Stimulated activated CD4-positive, alpha-beta T cell treated with anti-CD3 and anti-CD28 coated beads, Interleukin-12 subunit alpha, Interleukin-12 subunit beta, amount 100 ng/mL, for 48 hours (primary cell): ENCODE results near the gene GLRA1.
"Not testable (repeated sequence)": the region's sequence is repeated elsewhere in the genome, so short reads cannot be mapped to it uniquely, and the experiment has no call there.

Experiments
- DNase-seq, 3 donors: peaks; one replicate each; pipeline ENCODE4 v3.0.0-alpha.2; 2020; ENCODE audit warnings: low read depth in 2 of 3, low spot score in 1 of 3

GLRA1 gene

DNA sequence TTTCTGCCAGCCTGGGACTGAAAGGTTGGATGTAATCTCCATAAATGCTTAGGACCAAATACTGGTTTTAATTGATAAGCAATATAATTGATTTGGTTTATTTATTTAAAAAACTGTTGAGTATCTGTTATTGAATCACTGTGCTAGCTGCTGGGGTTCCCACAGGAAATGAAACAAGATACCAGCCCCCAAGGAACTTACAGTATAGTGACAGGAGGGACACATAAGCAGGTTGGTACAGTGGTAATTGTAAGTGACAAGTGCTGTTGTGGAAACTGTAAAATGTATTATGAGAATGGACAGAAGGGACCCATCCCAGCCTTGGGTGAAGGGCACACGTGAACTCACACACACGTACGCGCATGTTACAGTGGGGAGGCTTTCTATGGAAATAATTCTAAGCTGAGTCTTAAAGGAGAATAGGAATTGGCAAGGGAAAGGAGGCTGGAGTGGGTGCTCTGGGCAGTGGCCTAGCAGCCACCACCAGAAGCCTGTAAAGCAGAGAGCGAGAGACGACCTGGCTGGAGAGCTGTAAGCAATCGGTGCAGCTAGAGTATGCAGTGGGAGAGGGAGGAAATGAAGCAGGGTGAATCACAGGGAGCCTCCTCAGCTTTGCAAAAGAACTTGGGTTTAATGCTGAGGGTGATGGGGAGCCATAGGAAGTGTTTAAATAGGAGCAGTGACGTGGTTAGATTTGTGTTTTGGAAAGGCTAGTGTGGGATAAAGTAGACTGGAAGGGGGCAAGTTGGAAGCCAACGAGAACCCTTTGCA, 39.3 kb downstream of the GLRA1 start:
- no peak for DNase-seq

DNA sequence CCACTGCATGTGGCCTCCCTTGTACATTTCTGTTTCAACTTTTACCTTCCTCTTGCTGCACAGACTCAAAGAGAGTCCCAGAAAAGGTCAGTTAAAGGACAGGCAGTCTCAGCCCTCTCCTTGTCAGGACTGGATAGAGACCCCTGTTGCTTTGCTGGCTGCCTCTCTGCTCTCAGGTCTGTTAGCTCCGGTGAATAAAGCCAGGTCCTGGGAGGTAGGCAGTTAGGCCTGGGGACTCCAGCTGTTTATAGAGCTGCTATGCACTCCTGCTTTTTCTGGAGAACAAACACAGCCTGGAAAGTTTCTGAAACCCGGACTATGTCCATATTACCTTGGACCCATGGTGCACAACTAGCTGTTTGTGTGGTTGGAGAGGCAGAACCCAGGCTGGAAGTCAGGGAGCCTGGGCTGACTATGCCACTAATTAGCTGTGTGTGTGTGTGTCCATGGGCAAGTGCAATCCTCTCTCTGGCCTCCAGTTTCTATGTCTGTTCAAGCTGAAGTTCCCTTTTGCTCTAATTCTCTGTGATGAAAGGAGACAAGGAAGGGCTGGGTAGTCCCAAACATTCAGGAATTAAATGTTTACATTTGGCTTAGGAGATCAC, 42.9 kb downstream of the GLRA1 start:
- DNase-seq = no peak

DNA sequence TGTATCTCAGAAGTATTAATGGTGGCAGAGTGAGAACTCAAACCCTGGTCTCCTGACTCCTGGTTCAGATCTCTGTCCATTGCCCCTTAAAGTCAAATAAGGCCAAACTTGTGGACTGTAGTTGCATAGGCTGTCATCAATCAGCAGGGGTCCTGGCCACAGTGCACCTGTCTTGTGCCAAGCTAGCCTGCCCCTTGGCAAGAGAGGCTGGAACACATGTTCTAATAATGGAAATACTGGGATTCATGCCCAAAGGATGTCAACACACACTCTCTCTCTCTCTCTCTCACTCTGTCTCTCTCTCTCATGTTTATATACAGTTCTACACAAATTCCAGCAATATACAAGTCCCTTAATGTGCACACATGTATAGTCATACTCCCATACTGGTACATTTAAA, 44.3 kb downstream of the GLRA1 start:
- no peak for DNase-seq

DNA sequence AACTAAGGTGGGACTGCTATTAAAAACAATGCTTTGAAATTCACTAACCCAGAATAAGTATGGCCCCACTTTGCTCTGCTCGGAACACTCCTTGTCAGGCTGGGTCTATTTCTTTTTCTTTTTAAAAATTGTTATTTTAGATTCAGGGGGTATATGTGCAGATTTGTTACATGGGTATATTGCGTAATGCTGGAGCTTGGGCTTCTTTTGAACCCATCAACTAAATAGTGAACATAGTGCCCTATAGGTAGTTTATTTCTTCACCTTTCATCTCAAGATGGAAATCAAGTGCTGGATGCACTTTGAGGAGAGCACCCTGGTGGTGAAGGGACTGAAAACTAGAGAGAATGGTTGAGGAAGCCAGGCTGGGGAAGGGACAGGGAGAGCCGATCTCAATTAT, 51.0 kb downstream of the GLRA1 start:
- DNase-seq = no peak

DNA sequence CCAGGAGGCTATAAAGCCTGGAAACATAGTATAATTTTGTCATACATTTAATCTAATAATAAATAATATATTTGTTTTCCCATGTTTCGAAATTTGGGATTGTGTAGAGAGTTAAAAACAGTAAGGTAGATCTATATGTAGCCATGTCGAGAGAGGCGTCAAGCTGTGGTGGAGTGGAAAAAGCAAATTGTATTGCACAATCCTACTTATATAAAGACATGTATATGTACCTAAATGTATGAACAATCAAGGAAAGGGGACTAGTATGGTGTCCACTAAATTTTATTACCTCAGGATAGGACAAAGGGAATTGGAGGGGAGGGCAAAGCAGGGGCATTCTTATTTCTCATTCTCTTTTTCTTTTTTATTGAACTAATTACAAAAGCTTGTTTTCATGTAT, 52.0 kb downstream of the GLRA1 start:
- no peak for DNase-seq

DNA sequence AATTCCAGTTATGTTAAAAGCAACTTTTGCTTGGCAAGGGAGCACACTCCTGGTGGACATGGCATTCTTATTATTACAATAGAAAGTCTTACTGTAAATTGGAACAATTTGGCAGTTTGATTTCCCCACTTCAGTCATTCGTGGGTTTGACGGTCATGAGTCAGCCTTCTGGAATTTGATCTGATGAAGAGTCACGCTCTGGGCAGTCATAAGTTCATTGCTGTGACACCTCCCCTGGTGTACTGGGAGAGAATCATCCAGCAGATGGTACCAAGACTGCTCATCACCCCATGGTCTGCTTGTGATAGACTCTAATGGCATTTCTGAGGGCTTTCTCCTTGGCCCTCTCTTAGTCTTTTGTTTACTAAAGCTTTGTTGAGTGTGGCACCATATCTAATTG, 53.8 kb downstream of the GLRA1 start:
- no peak for DNase-seq

DNA sequence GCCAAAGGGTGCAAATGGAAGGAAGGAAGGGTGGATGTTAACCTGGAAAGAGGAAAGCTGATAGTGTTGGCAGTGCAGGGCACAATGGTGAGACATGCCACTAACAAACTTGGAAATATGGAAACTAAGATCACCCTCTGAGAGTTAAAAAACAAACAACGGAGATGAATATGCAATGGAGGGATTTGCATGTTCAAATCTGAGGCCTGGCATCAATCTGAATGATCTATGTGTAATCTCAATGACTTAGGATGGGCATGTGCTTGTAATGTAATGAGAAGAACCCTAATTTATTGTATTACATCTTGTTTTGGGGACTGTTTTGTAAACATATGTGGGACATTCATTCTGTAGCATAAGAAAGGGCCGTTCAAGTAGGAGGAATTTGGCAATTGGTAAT, 54.4 kb downstream of the GLRA1 start:
- DNase-seq = no peak

DNA sequence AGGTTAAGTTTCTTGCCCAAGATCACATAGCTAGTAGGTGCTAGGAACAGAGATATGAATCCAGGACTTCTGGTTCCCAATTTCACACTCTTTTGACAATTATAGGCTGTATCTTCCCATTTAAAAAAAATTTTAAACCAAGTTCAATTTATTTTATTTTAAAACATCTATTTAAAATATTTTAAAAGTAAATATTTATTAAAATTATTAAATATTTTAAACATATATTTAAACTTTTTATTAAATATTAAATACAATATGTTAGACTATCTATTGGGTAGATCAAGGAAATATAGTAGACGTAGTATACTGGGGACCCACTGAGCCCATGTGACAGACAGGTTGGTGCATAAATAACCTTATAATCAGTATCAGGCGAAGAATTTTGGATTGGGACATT, 54.8 kb downstream of the GLRA1 start:
- DNase-seq = no peak

DNA sequence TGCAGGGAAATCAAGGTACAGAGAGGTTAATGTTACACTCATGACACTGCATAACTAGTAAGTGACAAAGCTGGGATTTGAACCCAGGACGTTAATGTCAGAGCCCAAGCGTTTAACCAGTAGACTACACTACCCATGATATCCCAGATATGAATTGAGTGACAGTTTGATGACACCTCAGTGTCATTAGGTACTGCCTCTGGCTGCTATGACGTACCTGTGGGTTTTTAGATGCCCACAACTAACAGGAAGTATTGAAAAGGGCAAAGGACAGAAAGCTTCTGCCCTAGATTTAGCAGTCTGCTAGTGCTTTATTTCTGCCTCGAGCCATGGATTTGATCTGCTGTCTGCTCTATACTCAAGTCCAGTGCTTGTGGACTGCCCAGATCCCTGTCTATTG, 56.2 kb downstream of the GLRA1 start:
- DNase-seq = no peak

DNA sequence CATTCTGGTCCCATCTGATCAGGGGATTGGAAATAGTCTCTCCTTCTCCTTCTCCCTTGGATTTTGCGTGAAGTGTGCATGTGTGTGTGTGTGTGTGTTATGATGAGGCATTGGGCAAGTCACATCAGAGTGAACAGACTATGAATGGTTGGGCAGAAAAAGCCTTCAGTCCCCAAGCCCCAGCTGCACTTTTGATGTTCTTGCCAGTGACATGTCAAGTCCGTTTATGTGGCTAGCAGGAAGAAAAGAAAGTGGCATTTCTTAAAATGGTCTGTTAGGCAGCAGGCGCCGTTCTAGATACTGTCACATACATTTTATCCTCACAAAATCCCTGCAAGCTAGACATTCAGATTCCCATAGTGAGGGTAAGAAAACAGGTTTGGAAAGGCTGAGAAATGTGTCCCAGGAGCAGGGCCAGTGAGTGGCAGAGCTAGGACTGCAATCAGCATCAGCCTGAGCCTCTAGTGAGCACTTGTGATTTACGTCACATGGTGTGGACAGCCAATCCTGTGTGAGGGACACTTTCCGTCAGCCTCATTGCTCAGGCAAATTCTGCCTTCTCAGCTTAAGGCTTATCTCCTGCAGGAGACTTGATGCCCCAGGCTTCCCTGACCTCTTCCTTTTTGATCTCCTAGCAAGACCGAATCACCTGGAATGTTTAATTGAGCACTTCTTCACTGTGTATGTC, 60.4 kb downstream of the GLRA1 start:
- DNase-seq = no peak

DNA sequence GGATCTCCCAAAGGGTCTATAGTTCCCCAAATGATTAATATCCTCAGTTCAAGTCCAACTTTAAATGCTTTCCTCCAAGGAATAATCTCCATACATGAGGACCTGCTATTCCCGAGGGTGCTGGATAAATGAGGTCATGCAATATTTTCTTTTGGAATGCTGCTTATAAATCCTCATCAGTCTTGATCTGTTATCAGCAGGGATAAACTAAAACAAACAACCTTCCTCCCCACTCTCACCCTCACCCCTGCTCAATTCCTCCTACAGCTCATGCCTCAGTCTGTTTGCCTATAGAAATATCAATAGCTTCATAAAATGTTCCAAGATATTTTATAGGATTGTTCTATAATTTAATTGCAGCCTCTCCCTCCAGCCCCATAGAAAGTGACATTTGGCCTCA, 61.1 kb downstream of the GLRA1 start:
- no peak for DNase-seq

DNA sequence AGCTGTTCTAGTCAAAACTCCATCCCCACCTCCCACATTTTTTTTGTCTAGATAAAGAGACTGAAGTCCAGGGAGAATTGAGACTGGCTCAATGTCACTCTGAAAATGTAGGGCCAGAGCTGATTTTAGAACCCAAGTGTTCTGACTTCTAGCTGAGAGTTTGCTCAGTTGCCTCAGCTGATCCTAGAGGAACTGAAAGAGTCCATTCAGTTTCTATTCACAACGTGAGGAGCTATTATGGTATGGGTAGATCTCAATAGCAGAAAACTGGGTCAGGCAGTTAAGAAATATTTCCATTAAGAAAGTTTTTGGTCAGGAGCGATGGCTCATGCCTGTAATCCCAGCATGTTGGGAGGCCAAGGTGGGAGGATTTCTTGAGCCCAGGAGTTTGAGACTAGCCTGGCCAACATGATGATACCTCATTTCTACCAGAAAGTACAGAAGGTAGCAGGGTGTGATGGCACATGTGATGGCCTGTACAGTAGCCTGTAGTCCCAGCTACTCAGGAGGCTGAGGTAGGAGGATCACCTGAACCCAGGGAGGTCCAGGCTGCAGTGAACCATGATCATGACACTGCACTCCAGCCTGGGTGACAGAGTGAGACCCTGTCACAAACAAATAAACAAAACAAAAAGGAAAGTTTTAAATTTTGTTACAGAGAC, 61.7 kb downstream of the GLRA1 start:
- no peak for DNase-seq

DNA sequence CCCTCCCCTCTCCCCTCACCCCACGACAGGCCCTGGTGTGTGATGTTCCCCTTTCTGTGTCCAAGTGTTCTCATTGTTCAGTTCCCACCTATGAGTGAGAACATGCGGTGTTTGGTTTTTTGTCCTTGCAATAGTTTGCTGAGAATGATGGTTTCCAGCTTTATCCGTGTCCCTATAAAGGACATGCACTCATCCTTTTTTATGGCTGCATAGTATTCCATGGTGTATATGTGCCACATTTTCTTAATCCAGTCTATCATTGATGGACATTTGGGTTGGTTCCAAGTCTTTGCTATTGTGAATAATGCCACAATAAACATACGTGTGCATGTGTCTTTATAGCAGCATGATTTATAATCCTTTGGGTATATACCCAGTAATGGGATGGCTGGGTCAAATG, 63.8 kb downstream of the GLRA1 start:
- DNase-seq = not testable (repeated sequence)

DNA sequence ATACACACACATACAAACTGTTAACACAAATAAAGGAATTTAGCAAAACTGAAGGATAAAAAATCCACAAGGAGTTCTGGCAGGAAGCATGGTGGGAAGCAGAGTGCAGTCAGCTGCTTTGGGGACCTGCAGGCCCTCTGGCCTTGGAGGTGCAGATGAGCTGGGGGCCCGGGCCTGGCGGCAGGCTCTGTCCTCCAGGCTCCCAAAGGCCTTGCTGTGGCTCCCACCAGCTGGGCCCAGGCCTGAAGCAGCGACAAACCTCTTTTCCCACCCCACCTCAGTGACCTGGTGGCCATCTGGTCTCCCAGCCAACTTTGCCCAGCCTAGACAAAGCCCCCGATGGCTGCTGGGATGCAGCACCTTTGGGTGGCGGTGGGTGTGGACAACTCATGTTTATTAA, 67.8 kb downstream of the GLRA1 start:
- DNase-seq = no peak

DNA sequence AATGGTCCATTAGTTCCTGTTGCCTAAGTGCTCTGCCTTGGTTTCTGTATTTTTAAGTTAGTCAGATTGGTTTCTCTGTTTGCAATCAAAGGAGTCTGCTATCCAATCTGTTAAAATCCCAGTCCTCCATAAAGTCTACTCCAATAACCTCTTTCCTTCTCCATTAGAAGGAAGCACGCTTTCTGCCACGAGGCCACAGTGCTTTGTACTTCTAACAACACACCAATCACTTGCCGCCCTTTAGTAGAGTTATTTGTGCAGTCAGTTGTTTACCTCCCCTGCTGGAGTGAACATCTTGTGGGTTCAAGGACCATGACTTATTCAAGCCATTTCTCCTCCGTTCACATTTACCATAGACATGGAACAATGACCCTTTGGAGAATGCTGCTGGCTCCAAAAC, 69.0 kb downstream of the GLRA1 start:
- DNase-seq = no peak

DNA sequence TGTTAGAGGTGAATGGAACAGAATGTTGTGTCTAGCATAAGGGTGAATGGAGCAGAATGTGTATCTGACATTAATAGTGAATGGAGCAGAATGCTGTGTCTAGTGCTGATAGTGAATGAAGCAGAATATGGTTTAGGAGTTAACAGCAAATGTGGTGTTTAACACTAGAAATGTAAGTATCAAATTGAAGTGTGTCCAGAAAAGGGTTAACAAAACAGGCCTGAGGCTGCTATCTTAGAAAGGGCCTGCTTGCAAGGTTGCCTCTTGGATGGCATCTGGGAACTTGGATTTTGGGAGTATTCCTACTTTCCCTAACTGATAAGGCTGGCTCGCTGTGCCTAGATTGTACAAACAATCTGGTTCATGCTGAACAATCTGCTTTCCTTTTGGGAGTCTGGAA, 76.8 kb downstream of the GLRA1 start:
- DNase-seq = no peak

DNA sequence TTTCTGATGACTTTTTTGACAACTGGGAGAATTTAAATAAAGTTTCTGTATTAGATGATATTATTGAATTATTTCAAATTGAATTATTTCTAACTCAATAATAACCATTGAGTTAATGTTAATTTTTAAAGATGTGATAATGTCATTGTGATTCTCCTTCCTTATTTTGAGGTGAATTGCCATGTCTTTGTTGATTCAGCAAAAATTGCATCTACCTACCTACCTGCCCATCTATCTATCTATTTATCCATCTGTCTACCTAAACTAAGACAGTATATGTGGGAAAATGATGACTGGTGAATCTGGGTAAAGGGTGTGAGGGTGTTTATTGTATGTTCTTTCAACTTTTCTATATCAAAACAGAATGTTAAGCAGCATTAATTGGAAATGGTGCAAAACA, 77.9 kb downstream of the GLRA1 start:
- DNase-seq = no peak

DNA sequence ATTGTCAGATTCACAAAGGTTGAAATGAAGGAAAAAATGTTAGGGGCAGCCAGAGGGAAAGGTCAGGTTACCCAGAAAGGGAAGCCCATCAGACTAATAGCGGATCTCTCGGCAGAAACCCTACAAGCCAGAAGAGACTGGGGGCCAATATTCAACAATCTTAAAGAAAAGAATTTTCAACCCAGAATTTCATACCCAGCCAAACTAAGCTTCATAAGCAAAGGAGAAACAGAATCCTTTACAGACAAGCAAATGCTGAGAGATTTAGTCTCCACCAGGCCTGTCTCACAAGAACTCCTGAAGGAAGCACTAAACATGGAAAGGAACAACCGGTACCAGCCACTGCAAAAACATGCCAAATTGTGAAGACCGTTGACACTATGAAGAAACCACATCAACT, 91.8 kb downstream of the GLRA1 start:
- not testable (repeated sequence) for DNase-seq

DNA sequence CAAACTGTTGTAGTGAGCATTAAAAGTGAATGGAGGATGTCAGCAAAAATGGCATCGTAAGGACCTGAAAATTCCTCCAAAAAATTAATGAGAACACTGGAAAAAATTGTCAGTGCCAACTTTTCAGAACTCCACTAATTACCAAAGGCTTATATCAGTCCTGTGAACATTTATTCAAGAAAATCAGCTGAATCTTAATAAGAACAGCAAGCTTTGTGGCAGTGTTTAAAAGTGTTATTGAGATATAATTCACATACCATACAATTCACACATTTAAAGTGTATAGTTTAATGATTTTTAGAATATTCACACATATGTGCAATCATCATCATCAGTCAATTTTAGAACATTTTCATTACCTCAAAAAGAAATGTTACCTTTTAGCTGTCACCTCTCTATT, 95.3 kb downstream of the GLRA1 start:
- no peak for DNase-seq

DNA sequence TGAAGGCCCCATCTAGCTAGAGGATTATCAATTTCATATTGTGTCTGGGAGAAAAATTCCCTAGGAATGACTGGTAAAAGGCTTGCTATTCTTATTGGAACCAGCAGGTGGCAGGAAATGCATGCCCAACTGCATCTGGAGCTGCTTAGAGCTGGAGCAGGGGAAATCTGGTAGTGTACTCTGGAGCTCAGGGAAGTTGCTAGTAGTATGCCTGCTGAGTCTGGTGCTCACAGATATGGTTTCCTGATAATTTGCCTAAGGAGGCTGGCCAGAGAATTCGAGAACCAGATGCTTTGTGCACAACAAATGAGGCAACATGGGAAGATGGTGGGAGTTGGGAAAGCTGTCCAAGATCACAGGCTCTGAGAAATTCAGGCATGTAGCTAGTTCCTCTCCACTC, 99.2 kb downstream of the GLRA1 start:
- DNase-seq = peak in 2 of 3 donors; percentile 6 to 20

DNA sequence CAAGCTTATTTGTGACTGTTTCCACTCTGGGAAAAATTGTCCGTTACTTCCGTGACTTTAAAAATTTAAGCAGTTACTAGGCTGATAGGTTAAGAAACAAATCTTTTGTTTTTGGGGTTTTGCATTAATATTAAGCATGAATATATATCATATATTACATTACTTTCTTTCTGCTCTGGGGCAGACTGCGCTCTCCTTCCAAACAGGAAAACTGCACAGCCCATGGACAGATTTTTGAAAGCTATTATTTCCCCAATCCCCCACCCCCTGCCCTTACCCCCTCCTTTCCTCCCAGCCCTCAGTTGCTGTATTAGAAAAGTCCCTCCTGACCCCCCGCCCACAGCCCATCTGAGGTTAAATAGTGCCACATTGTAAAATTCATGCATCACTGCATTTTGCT, 102.5 kb downstream of the GLRA1 start:
- DNase-seq = no peak

DNA sequence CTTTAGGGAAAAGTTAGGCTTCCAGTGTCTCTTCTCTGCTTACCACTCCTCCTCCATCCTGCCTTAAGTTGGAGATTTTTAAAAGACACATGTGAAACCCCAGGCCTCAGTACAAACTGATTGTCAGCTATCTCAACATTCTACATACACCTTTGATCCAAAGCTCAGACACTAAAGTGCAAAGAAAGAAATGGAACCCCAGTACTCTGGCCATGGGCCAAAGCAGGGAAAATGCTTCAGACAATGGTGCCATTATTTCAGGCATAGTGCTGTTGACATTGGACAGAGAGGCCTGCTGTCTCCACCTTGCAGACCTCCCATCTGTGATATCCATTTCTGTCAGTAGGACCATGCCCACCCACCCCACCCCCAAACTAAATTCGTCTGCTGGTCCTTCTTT, 103.7 kb downstream of the GLRA1 start:
- no peak for DNase-seq
